GM23338 (cell line): ENCODE measurements around the gene FFAR3. TPM values are rescaled to one million over a fixed set of nuclear protein-coding genes. Genes with fewer than 3 reads are reported as not detected.
A peak's percentile ranks its signal among the peaks of the same experiment; 100 is the strongest.

Experiments used
- ATAC-seq: fragments of 200-7000 bp; cut with Tn5 transposase; 3 replicates; pipeline ENCODE4 v1.9.1; 2020
- DNase-seq: peaks from one replicate; pipeline ENCODE4 v3.0.0-alpha.2; 2015; ENCODE audit warnings: low spot score
- H2AFZ ChIP-seq: fragments of 200-600 bp; sonication (generic); 2 replicates; pipeline ENCODE4 v1.8.0; 2016; ENCODE audit warnings: antibody characterized with exemption, mild to moderate bottlenecking, moderate library complexity
- H3F3A ChIP-seq: fragments of 200-600 bp; sonication (generic); replicated peaks from 2 replicates; pipeline ENCODE4 v1.8.0; 2017; ENCODE audit warnings: antibody characterized with exemption, mixed run types, low read depth
- H3K27ac ChIP-seq: fragments of 200-600 bp; sonication (generic); 2 replicates; pipeline ENCODE4 v1.6.1; 2016; ENCODE audit warnings: low read depth
- H3K27me3 ChIP-seq: fragments of 200-600 bp; sonication (generic); 2 replicates; pipeline ENCODE4 v1.8.0; 2016; ENCODE audit warnings: mild to moderate bottlenecking, mixed run types, moderate library complexity; ENCODE audit not compliant: insufficient read depth
- H3K36me3 ChIP-seq: fragments of 200-600 bp; sonication (generic); 2 replicates; pipeline ENCODE4 v1.8.0; 2016; ENCODE audit warnings: mild to moderate bottlenecking; ENCODE audit not compliant: insufficient read depth
- H3K4me1 ChIP-seq: fragments of 200-600 bp; sonication (generic); 2 replicates; pipeline ENCODE4 v1.8.0; 2016; ENCODE audit warnings: mild to moderate bottlenecking, moderate library complexity; ENCODE audit not compliant: insufficient read depth
- H3K4me2 ChIP-seq: fragments of 200-600 bp; sonication (generic); 2 replicates; pipeline ENCODE4 v1.7.1; 2017; ENCODE audit warnings: mixed run types
- H3K4me3 ChIP-seq: fragments of 200-600 bp; sonication (generic); 2 replicates; pipeline ENCODE4 v1.6.1; 2016; ENCODE audit warnings: mixed run types
- H3K79me2 ChIP-seq: fragments of 200-600 bp; sonication (generic); replicated peaks from 2 replicates; pipeline ENCODE4 v1.8.0; 2017; ENCODE audit warnings: mild to moderate bottlenecking; ENCODE audit not compliant: insufficient read depth
- H3K9me2 ChIP-seq: fragments of 200-600 bp; sonication (generic); 2 replicates; pipeline ENCODE4 v1.8.0; 2017; ENCODE audit not compliant: insufficient read depth
- H4K20me1 ChIP-seq: fragments of 200-600 bp; sonication (generic); replicated peaks from 2 replicates; pipeline ENCODE4 v1.8.0; 2017; ENCODE audit warnings: mild to moderate bottlenecking; ENCODE audit not compliant: insufficient read depth
- H3K27ac Mint-ChIP-seq: 2 replicates; pipeline ENCODE4 v1.8.0; 2020; ENCODE audit warnings: inconsistent platforms, mild to moderate bottlenecking, moderate library complexity, mixed read lengths
- H3K27me3 Mint-ChIP-seq: 3 replicates; pipeline ENCODE4 v1.8.0; 2022; ENCODE audit warnings: low read depth, mild to moderate bottlenecking, moderate library complexity, mixed read lengths, inconsistent platforms; ENCODE audit not compliant: insufficient read depth, poor library complexity
- H3K36me3 Mint-ChIP-seq: 3 replicates; pipeline ENCODE4 v1.8.0; 2021; ENCODE audit warnings: low read depth, mild to moderate bottlenecking, inconsistent platforms, moderate library complexity, mixed read lengths
- H3K4me1 Mint-ChIP-seq: 3 replicates; pipeline ENCODE4 v1.8.0; 2020; ENCODE audit warnings: mild to moderate bottlenecking, inconsistent platforms, mixed read lengths
- H3K4me3 Mint-ChIP-seq: 3 replicates; pipeline ENCODE4 v1.8.0; 2021; ENCODE audit warnings: moderate library complexity, mild to moderate bottlenecking, inconsistent platforms, mixed read lengths
- H3K9me3 Mint-ChIP-seq: 3 replicates; pipeline ENCODE4 v1.8.0; 2020; ENCODE audit warnings: moderate library complexity, mild to moderate bottlenecking, inconsistent platforms, mixed read lengths
- CREB1 ChIP-seq: fragments of 250-450 bp; sonication (Bioruptor Pico); IDR thresholded peaks from 2 replicates; pipeline ENCODE4 v1.5.0; 2020; ENCODE audit warnings: low read depth, mild to moderate bottlenecking, moderate library complexity
- ETS1 ChIP-seq: IDR thresholded peaks from 2 replicates; pipeline ENCODE4 v1.6.1; 2016; ENCODE audit warnings: antibody characterized with exemption
- EZH2 ChIP-seq: fragments of 200-600 bp; sonication (generic); IDR thresholded peaks from one replicate; pipeline ENCODE4 v1.8.0; 2017; ENCODE audit warnings: antibody characterized with exemption, mild to moderate bottlenecking, low read depth; ENCODE audit not compliant: unreplicated experiment
- EZH2phosphoT487 ChIP-seq: fragments of 200-600 bp; sonication (generic); IDR thresholded peaks from one replicate; pipeline ENCODE4 v1.8.1; 2018; ENCODE audit warnings: antibody characterized with exemption; ENCODE audit not compliant: unreplicated experiment
- JUNB ChIP-seq: IDR thresholded peaks from one replicate; pipeline ENCODE4 v1.6.1; 2016; ENCODE audit warnings: antibody characterized with exemption; ENCODE audit not compliant: unreplicated experiment
- NANOG ChIP-seq: IDR thresholded peaks from 2 replicates; pipeline ENCODE4 v1.6.1; 2016; ENCODE audit warnings: antibody characterized with exemption, borderline replicate concordance
- STAT1 ChIP-seq: IDR thresholded peaks from one replicate; pipeline ENCODE4 v1.6.1; 2016; ENCODE audit warnings: antibody characterized with exemption; ENCODE audit not compliant: unreplicated experiment
- ZNF114 ChIP-seq: fragments of 250-450 bp; sonication (Bioruptor Pico); IDR thresholded peaks from 2 replicates; pipeline ENCODE4 v1.5.0; 2020; ENCODE audit warnings: mild to moderate bottlenecking, moderate library complexity
- ZNF331 ChIP-seq: fragments of 250-450 bp; sonication (Bioruptor Pico); IDR thresholded peaks from 2 replicates; pipeline ENCODE4 v1.5.0; 2020; ENCODE audit warnings: low read depth, mild to moderate bottlenecking, moderate library complexity
- polyA plus RNA-seq: library from polyadenylated mRNA; unstranded; fragments of >200 nt; fragmentation: Nextera tagmentation; extraction: Ambion mirVana; gene quantifications from 2 replicates; pipeline ENCODE4 v1.2.1, GENCODE V29; 2016
- total RNA-seq: library from RNA; depleted of rRNA; stranded (reverse); fragments of >200 nt; shearing (Covaris generic); gene quantifications from 2 replicates; pipeline ENCODE4 v1.2.3, GENCODE V29; 2014
- TF ChIP-seq, protein P1 (sequence below): IDR thresholded peaks from one replicate; pipeline ENCODE4 v1.6.1; 2018; ENCODE audit warnings: antibody characterized with exemption; ENCODE audit not compliant: unreplicated experiment
- TF ChIP-seq, protein P2 (sequence below), 2 experiments: fragments of 200-600 bp in 1 of 2; sonication (generic) in 1 of 2; conservative IDR thresholded peaks; 2 replicates each; pipeline versions ENCODE4 v1.5.1 to v1.6.1; 2016 to 2017; ENCODE audit warnings: antibody characterized with exemption in 2 of 2, low read depth in 2 of 2, mild to moderate bottlenecking in 2 of 2, moderate library complexity in 1 of 2

Gene FFAR3
- total and polyA plus RNA-seq, 2 experiments from 2014 or later, result 0.35 TPM; not detected in 1

- TF ChIP-seq, protein P1, sequence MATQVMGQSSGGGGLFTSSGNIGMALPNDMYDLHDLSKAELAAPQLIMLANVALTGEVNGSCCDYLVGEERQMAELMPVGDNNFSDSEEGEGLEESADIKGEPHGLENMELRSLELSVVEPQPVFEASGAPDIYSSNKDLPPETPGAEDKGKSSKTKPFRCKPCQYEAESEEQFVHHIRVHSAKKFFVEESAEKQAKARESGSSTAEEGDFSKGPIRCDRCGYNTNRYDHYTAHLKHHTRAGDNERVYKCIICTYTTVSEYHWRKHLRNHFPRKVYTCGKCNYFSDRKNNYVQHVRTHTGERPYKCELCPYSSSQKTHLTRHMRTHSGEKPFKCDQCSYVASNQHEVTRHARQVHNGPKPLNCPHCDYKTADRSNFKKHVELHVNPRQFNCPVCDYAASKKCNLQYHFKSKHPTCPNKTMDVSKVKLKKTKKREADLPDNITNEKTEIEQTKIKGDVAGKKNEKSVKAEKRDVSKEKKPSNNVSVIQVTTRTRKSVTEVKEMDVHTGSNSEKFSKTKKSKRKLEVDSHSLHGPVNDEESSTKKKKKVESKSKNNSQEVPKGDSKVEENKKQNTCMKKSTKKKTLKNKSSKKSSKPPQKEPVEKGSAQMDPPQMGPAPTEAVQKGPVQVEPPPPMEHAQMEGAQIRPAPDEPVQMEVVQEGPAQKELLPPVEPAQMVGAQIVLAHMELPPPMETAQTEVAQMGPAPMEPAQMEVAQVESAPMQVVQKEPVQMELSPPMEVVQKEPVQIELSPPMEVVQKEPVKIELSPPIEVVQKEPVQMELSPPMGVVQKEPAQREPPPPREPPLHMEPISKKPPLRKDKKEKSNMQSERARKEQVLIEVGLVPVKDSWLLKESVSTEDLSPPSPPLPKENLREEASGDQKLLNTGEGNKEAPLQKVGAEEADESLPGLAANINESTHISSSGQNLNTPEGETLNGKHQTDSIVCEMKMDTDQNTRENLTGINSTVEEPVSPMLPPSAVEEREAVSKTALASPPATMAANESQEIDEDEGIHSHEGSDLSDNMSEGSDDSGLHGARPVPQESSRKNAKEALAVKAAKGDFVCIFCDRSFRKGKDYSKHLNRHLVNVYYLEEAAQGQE, result no peak
- TF ChIP-seq EZH2phosphoT487 (no peak), JUNB (no peak), CREB1 (peak; percentile 55), STAT1 (no peak), NANOG (no peak), ZNF114 (CRISPR knock-in tag) (no peak), ZNF331 (CRISPR knock-in tag) (no peak)
- TF ChIP-seq, protein P2, sequence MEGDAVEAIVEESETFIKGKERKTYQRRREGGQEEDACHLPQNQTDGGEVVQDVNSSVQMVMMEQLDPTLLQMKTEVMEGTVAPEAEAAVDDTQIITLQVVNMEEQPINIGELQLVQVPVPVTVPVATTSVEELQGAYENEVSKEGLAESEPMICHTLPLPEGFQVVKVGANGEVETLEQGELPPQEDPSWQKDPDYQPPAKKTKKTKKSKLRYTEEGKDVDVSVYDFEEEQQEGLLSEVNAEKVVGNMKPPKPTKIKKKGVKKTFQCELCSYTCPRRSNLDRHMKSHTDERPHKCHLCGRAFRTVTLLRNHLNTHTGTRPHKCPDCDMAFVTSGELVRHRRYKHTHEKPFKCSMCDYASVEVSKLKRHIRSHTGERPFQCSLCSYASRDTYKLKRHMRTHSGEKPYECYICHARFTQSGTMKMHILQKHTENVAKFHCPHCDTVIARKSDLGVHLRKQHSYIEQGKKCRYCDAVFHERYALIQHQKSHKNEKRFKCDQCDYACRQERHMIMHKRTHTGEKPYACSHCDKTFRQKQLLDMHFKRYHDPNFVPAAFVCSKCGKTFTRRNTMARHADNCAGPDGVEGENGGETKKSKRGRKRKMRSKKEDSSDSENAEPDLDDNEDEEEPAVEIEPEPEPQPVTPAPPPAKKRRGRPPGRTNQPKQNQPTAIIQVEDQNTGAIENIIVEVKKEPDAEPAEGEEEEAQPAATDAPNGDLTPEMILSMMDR (conservative IDR thresholded peaks at IDR 0.05; ENCODE audit: low read depth in 2 of 2), result peak; percentile 83 to 94
These were observed 5.6 kb upstream of the FFAR3 start (continued) for GRCh38 chr19:35352448-35353304.

GRCh38 chr19:35353635-35354034 lies 4.6 kb upstream of the FFAR3 start:
- Mint-ChIP-seq H3K27me3 (peaks cover 18% of the 10 kb centered on the region), H3K4me1 (peaks cover 11% of the 10 kb centered on the region), H3K4me3 (no peak overlapping the region), H3K9me3 (no peaks in the 10 kb centered on the region), H3K27ac (no peak overlapping the region), H3K36me3 (no peaks in the 10 kb centered on the region)
- H3K36me3 ChIP-seq, result no peaks in the 10 kb centered on the region
- TF ChIP-seq EZH2phosphoT487, result no peak
- no peak for TF ChIP-seq ETS1
- TF ChIP-seq, protein P1, result no peak
- TF ChIP-seq CREB1, result no peak
- no peak for TF ChIP-seq EZH2
- TF ChIP-seq JUNB, result no peak
- no peak for TF ChIP-seq ZNF114 (CRISPR knock-in tag)
- no peak for ATAC-seq
- H4K20me1 ChIP-seq, result no peaks in the 10 kb centered on the region
- no peak for DNase-seq
- H3K4me3 ChIP-seq, result no peak overlapping the region
- no peak overlapping the region for H3K4me2 ChIP-seq
- H3K27me3 ChIP-seq, result no peaks in the 10 kb centered on the region
- no peak overlapping the region for H2AFZ ChIP-seq
- H3K79me2 ChIP-seq, result no peaks in the 10 kb centered on the region
- no peaks in the 10 kb centered on the region for H3K9me2 ChIP-seq
- no peaks in the 10 kb centered on the region for H3F3A ChIP-seq
- H3K4me1 ChIP-seq, result no peaks in the 10 kb centered on the region
- H3K27ac ChIP-seq, result no peak overlapping the region
